ENCODE measurements around the gene DAAM2.

- TF ChIP-seq MAX (IDR thresholded peaks at IDR 0.05), result no peak
- no peak for TF ChIP-seq CTCF (IDR thresholded peaks at IDR 0.05; ENCODE audit: low read depth, low read length, missing input control)
- TF ChIP-seq TAF1 (conservative IDR thresholded peaks at IDR 0.05), result no peak
- no peak for TF ChIP-seq HNF4A (conservative IDR thresholded peaks at IDR 0.05)
- TF ChIP-seq NR2F2 (IDR thresholded peaks at IDR 0.05), result no peak
- no peak for TF ChIP-seq RAD21 (IDR thresholded peaks at IDR 0.05)
- TF ChIP-seq, protein P1, sequence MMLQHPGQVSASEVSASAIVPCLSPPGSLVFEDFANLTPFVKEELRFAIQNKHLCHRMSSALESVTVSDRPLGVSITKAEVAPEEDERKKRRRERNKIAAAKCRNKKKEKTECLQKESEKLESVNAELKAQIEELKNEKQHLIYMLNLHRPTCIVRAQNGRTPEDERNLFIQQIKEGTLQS (IDR thresholded peaks at IDR 0.05), result no peak
- TF ChIP-seq YY1 (IDR thresholded peaks at IDR 0.05), result no peak
- no peak for TF ChIP-seq JUND (IDR thresholded peaks at IDR 0.05)
- TF ChIP-seq, protein P2, sequence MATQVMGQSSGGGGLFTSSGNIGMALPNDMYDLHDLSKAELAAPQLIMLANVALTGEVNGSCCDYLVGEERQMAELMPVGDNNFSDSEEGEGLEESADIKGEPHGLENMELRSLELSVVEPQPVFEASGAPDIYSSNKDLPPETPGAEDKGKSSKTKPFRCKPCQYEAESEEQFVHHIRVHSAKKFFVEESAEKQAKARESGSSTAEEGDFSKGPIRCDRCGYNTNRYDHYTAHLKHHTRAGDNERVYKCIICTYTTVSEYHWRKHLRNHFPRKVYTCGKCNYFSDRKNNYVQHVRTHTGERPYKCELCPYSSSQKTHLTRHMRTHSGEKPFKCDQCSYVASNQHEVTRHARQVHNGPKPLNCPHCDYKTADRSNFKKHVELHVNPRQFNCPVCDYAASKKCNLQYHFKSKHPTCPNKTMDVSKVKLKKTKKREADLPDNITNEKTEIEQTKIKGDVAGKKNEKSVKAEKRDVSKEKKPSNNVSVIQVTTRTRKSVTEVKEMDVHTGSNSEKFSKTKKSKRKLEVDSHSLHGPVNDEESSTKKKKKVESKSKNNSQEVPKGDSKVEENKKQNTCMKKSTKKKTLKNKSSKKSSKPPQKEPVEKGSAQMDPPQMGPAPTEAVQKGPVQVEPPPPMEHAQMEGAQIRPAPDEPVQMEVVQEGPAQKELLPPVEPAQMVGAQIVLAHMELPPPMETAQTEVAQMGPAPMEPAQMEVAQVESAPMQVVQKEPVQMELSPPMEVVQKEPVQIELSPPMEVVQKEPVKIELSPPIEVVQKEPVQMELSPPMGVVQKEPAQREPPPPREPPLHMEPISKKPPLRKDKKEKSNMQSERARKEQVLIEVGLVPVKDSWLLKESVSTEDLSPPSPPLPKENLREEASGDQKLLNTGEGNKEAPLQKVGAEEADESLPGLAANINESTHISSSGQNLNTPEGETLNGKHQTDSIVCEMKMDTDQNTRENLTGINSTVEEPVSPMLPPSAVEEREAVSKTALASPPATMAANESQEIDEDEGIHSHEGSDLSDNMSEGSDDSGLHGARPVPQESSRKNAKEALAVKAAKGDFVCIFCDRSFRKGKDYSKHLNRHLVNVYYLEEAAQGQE (IDR thresholded peaks at IDR 0.05), result no peak
- no peak for TF ChIP-seq SP1 (IDR thresholded peaks at IDR 0.05)
- TF ChIP-seq ZBTB33 (IDR thresholded peaks at IDR 0.05), result no peak
Measured at GRCh38 chr6:39884696-39885095, 92.5 kb downstream of the DAAM2 start.

All from liver (tissue), 3 donors.